GM12874 (cell line): ENCODE measurements around the gene FABP3.

Experiments used
- TF ChIP-seq, protein P1 (sequence below): IDR thresholded peaks from 2 replicates; pipeline ENCODE4 v1.5.1; 2011; ENCODE audit warnings: low read depth, mild to moderate bottlenecking, control low read depth, low read length, moderate library complexity; ENCODE audit not compliant: insufficient read depth

FABP3 gene

GRCh38 chr1:31407029-31407626, 34.3 kb upstream of the FABP3 start:
- TF ChIP-seq, protein P1, sequence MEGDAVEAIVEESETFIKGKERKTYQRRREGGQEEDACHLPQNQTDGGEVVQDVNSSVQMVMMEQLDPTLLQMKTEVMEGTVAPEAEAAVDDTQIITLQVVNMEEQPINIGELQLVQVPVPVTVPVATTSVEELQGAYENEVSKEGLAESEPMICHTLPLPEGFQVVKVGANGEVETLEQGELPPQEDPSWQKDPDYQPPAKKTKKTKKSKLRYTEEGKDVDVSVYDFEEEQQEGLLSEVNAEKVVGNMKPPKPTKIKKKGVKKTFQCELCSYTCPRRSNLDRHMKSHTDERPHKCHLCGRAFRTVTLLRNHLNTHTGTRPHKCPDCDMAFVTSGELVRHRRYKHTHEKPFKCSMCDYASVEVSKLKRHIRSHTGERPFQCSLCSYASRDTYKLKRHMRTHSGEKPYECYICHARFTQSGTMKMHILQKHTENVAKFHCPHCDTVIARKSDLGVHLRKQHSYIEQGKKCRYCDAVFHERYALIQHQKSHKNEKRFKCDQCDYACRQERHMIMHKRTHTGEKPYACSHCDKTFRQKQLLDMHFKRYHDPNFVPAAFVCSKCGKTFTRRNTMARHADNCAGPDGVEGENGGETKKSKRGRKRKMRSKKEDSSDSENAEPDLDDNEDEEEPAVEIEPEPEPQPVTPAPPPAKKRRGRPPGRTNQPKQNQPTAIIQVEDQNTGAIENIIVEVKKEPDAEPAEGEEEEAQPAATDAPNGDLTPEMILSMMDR = no peak

DNA sequence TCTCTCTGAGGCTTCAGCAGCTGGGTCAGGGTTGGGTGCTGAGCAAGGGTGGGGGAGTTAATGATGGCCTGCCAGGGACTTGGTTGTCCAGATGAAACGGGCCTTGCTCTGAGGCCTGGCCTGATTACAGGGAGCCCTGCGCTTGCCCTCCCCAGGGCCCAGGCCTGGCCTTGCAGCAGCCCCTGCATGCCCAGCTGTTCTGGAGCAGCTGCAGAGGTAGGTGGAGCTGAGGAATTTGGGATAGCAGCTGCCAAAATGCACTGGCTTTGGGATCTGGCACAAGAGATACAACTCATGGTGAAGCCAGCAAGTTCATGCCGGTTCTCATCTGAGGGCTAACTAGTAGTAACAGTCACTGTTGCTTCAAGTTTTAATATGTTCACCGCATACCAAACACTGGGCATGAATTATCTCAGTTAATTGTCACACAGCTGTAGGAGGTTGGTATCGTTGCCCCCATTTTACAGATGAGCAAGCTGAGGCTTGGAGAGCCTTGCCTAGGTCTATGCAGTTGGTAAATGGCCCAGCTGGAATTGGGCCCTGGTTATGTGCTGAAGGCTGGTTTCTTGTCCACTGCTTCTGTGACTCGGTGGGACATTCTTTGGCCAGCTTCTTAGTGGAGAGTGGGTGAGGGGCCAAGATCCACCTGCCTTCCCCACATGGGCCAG, 32.8 kb upstream of the FABP3 start:
- TF ChIP-seq, protein P1 = no peak

DNA sequence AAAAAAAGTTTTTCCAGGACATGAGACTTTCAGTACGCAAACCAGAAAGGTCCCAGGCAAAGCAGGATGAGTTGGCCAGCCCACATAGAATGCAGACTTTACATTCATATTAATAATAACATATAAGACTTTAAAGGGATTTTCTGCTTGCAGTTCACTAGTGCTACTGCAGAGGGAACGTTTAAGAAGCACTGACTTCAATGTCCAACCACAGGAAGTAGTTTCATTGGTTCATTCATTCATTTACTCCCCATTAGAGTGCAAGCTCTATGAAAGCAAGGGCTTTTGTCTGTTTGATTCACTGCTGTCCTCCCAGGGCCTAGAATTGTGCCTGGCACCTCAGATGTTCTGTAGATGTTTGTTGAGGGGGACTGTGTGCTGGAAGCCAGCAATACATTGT, 28.4 kb upstream of the FABP3 start:
- TF ChIP-seq, protein P1 = no peak

DNA sequence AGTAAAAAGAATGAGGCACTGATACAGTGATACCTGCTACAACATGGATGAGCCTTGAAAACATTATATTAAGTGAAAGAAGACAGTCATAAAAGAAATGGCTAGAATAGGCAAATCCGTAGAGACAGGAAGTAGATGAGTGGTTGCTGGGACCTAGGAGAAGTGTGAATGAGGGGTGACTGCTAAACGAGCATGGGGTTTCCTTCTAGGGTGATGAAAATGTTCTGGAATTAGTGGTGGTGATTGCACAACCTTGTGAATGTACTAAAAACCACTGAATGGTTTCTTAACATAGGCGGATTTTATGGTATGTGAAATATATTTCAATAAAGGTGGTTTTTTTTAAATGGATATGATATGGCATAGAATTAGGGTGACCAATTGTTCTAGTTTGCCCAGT, 27.5 kb upstream of the FABP3 start:
- TF ChIP-seq, protein P1 = no peak

- TF ChIP-seq, protein P1 = no peak
Observed at GRCh38 chr1:31399976-31400375, 27.1 kb upstream of the FABP3 start.

GRCh38 chr1:31398246-31398645, 25.4 kb upstream of the FABP3 start:
- TF ChIP-seq, protein P1 = no peak

- TF ChIP-seq, protein P1 = no peak
Observed at GRCh38 chr1:31397360-31398095, 24.7 kb upstream of the FABP3 start.
